ENCODE results near the gene ZFYVE27. TPM values are rescaled to one million over a fixed set of nuclear protein-coding genes. Genes with fewer than 3 reads are reported as not detected.
A peak's percentile ranks its signal among the peaks of the same experiment; 100 is the strongest.

The ZFYVE27 gene
- total and polyA plus RNA-seq, 12 donors, result 23.6 to 45.3 (median 33.2) TPM

- H3K4me3 ChIP-seq, result no peak overlapping the region
- 33 to 37% (median 34%) methylated on average over 18 of the region's 18 CpGs for WGBS, 4 donors
- intact Hi-C loops (cut with DNase I), result no loop called here
- no peaks in the 10 kb centered on the region for H3K36me3 ChIP-seq (replicated peaks in 1 of 2)
- peak overlapping the region in 1 of 5 donors; percentile 2 for H3K27ac ChIP-seq
- no peaks in the 10 kb centered on the region for H3K9me3 ChIP-seq (replicated peaks in 1 of 3)
- H3K4me1 ChIP-seq (replicated peaks in 1 of 2), result peaks cover 0 to 9% of the 10 kb centered on the region in 2 donors
- no peak for TF ChIP-seq POLR2A (IDR thresholded peaks at IDR 0.05)
- peak; percentile 37 to 66 (median 65) for TF ChIP-seq CTCF (IDR thresholded peaks at IDR 0.05)
- no peaks in the 10 kb centered on the region for H3K27me3 ChIP-seq
- DNase-seq, result peak; percentile 65 to 93 (median 78)
Measured at GRCh38 chr10:97708976-97709946, 27.7 kb upstream of the ZFYVE27 start.

GRCh38 chr10:97711640-97712572 is 25.0 kb upstream of the ZFYVE27 start:
- 74 to 89% (median 82%) methylated on average over 9 of the region's 9 CpGs for WGBS, 4 donors
- Histone ChIP-seq H3K4me1 (replicated peaks in 1 of 2) (peaks cover 0 to 18% of the 10 kb centered on the region in 2 donors), H3K27me3 (no peaks in the 10 kb centered on the region), H3K4me3 (no peak overlapping the region), H3K9me3 (replicated peaks in 1 of 3) (no peaks in the 10 kb centered on the region), H3K27ac (peak overlapping the region in 1 of 5 donors; percentile 36), H3K36me3 (replicated peaks in 1 of 2) (no peaks in the 10 kb centered on the region)
- intact Hi-C loops (cut with DNase I), result no loop called here
- TF ChIP-seq POLR2A (IDR thresholded peaks at IDR 0.05), result no peak
- TF ChIP-seq CTCF (IDR thresholded peaks at IDR 0.05), result no peak
- DNase-seq, result no peak

GRCh38 chr10:97713339-97713825 is 23.5 kb upstream of the ZFYVE27 start, which contains the start of gene MARVELD1:
MARVELD1 (plus strand) TSS chr10:97713730; CDS start chr10:97713877, 147 bp downstream.
- TF ChIP-seq POLR2A (IDR thresholded peaks at IDR 0.05) (no peak), CTCF (IDR thresholded peaks at IDR 0.05) (no peak)
- peaks cover 0 to 9% of the 10 kb centered on the region in 2 donors for H3K36me3 ChIP-seq (replicated peaks in 1 of 2)
- WGBS, 4 donors, result 9 to 11% (median 10%) methylated on average over 25 to 36 of the region's 37 CpGs
- H3K27ac ChIP-seq, result peak within 1 kb of the TSS; percentile 20 to 89 (median 72)
- peaks cover 0 to 19% of the 10 kb centered on the region in 2 donors for H3K4me1 ChIP-seq (replicated peaks in 1 of 2)
- H3K27me3 ChIP-seq, result no peaks in the 10 kb centered on the region
- peak within 1 kb of the TSS; percentile 9 to 52 (median 36) for H3K4me3 ChIP-seq
- peak in 6 of 7 donors; percentile 41 to 70 (median 49) for DNase-seq
- no peaks in the 10 kb centered on the region for H3K9me3 ChIP-seq (replicated peaks in 1 of 3)
- intact Hi-C loops (cut with DNase I), result no loop called here

All from adrenal gland (tissue), 12 donors.